ENCODE data around the gene SPDYE17. TPM values are rescaled to one million over a fixed set of nuclear protein-coding genes. Genes with fewer than 3 reads are reported as not detected.

SPDYE17 gene
- total RNA-seq, 1 experiment from 2014 or later, result not detected

Other genes starting within 250 kb of the SPDYE17 start
- gene SPDYE18, start 30.2 kb upstream of the SPDYE17 start, total RNA-seq (2021), result not detected in 2 replicates
- gene CCDC146, start 90.3 kb upstream of the SPDYE17 start, total RNA-seq (2021), result 1.1 and 2.2 TPM in 2 replicates
- gene FGL2, start 167.5 kb upstream of the SPDYE17 start, total RNA-seq (2021), result not detected in 2 replicates

Measured in A673 (cell line).